GM20431 (cell line): Measurements from ENCODE around the gene SERPINH1.

Experiments
- in situ Hi-C: fragments of 300-500 bp; cut with MseI, MboI; formaldehyde crosslinking; loops from one replicate; pipeline ENCODE4 v1.15.0; 2020; ENCODE audit warnings: low sequenced_read_pairs; ENCODE audit not compliant: unreplicated experiment

SERPINH1 gene

DNA sequence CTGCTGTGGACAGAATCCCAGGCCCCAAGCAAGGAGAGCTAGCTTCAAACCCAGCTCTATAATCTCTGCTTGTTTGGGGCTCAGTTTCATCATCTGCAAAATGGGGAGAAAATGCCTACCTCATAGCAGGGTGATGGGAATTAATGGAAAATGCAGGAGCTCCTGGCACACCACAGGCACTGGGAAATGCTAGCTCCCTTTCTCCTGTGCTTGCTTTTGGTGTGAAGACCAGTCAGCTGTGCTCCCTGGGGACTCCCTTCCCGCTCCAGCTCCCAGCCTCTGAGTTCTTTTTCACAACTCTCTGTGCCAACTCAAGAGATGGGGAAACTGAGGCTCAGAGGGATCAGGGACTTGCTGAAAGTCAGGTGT lies 8.2 kb upstream of the SERPINH1 start:
- in situ Hi-C loops: no loop called here

DNA sequence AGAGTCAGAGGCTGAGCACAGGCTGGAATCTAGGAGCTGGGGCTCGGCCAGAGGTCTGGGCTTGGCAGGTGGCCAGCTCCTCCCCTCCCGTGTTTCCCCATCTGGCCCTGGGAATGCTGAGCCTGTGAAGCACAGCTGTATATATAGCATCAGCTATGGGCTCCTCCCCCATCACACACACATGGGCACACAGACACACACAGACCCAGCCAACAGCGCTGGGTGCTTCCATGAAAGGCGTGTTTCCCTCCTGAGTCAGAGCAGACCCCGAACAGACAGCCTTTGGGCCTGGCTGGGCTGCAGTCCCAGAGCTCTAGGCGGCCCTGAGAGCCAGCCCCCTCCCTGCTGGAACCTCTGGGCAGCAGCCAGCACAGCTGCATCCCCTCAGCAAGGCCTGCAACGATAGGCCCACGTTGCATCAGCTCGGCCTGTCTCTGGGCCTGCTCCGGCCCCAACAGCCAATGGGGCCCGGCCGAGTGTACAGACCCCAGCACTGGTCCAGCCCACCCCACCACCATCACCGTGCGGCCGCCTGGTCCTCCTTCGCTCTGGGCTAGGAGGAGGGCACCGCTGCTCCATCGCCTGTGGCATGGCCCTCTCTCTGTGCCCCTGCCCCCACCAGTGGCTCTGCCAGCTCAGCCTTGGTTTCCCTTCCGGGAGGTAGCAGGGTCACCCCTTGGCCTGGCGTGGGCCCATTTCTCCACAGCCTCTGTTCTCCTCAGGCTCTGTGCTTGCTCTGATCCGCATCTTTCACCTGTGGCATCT lies 7.6 kb upstream of the SERPINH1 start:
- in situ Hi-C loops: no loop called here

DNA sequence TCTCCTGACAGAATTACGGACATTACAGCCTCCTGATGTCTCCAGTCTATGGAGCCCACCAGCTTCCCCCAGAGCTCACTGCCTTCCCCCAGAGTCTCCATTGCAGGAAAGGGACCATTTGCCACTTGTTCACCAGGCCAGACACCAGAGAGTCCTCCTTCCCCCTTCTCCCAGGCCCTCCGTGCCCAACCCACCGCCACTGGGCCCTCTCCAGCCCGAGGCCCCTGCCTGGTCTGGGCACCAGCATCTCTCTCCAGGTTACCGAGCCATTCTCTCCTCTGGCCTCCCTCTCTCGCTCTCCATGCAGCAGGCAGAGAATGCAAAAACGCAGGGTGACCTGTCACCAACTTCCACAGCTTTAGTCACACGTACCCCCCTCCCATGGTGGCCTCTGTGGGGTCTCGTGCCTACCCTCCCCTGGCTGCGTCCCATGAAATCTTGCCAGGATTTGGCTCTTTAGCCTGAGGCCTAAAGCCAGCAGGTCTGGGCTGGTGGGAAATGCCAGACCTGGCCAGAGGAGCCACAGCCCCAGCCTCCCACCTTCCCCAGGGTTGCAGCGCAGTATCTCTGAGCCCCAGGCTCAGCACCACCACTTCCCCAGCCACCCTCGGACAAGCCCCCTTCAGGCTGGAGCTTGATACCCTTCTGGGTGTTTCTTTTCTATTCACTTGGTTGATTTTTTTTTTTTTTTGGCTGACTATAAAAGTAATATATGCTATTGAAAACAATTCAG lies 6.8 kb upstream of the SERPINH1 start:
- in situ Hi-C loops: no loop called here

DNA sequence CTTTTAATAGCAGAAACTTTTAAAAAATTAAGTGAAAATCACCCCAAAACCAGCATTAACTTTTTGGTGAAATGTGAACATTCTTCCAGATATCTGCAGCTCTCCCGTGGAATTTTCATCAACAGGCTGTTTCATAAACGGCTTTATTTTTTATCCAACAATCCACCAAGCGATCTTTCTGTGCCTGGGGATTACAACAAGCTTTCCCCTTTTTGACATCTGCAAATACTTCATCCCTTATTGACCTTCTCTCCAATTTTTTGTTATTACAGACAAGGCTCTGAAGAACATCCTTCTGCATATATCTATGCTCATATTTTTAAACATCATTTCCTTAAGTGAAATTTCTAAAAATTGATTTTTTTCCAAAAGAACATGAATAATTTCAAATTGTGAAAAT lies 5.8 kb upstream of the SERPINH1 start:
- in situ Hi-C loops: no loop called here

DNA sequence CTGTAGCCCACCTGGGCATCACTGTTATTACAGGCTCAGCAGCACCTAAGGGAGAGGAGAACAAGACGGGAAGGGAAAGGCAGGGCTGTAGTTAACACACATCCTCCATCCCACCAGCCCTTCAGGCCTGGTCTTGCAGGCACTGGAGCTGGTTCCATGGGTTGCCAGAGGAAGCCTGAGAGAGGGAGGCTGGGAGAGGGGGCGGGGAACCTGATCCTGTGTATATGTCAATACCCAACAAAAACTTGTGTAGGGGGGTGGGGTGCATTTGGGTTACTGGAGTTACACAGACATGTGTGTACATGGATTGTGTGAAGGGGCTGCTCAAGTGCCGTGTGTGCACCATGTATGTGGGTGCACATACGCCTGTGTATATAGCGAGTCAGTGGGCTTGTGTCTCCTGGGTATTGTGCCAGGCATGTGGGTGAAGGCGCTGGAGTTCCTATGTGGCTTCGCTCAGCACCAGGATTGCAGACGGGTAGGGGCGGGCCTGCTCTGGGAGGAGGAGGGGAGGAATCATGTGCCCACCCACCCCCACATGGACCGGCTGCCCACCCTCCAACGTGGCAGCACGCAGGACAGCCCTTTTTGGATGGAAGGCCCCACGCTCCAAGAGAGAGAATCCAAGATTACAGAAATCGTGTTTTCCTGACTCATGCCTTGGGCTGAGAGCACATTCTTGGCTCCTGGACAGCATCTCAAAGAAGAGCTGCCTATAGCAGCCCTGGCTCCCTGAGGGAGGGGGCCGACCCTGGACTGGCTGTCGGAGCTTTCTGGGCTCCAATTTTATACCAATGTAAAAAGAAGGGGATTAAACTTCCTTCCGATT lies 4.2 kb upstream of the SERPINH1 start:
- in situ Hi-C loops: no loop called here

DNA sequence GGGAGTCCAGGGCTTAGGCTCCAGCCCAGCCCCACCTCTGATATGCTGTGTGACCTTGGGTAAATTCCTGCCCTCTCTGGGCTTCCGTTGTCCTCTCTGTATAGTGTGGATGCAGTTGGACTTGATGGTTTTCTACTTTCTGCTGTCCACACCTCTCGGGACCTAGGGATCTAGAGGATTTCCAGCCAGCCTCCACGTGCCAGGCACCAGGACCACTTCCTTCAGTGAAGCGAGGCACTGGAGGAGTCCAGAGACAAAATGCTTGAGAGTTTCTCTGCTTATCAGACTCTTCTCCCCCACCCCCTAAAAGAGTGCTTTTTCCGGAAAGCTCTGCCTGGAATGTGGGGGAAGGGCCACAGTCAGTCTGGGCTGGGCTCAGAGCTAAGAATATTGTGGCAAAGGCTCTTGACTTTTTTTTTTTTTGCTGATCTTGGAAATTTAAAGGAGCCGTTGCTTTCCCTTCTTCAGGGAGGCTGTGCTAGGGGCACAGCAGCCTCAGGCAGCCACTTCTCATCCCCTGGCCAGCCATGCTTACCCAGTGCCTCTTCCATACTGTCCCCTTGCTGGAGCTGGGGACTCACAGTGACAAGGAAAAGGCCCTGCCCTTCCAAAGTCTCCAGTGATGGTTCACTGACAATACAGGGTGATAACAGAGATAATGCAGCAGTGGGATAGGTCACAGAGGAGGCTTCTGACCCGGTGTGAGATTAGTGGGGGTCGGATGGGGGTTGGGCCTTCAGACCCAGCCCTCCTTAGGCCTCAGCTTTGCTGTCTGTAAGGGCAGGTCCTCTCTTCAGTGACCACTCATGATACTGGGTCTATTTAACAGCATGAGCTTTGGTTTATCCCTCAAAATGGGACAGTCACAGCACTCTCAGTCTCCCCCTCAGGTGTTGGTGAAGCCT lies 2.9 kb upstream of the SERPINH1 start:
- in situ Hi-C loops: no loop called here

DNA sequence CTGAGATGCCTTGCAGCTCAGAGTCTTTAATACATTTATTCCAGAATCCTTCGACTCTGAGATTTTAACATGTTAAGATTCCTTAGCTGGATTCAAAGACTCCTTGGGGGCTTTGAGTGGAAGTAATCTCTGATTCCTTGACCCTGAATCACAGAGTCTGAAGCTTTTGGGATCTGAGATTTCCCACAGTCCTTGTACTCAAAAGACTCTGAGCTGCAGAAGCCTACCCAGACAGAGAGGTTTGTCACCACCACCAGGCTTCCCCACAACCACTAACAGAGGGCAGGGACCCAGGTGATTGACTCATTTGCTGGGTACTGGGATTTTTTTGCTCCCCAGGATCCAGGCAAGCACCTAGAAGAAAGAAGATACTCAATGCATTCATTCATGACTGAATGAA lies 1.4 kb upstream of the SERPINH1 start:
- in situ Hi-C loops: no loop called here

DNA sequence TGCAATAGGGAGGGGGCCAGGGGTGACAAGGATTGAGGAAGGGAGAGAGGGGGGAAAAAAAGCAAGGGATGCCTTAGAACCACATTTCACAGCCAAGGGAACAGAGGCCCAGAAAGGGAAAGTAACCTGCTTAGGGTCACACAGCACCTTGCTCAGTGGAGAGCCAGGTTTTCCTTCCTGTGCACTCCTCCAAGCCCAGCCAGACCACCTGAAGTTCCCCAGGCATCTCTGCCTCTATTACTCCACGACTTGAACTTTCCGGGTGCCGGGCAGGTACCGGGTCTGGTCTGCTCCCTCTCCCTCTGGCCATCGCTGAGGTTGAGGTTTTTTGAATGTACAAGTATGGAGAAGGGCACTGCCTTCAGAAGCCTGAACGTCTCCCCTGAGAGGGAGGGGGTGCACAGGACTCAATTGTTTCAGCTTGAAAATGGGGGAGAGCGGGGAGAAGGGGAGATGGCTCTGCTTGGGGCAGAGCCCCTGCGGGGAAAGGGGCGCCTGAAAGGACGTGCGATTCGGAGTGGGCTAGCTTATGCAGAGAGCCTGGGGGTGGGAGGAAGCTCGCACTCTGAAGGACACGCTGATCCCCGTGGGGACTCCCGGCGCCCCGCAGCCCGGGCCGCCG lies 516 bp upstream of the SERPINH1 start:
- in situ Hi-C loops: no loop called here

DNA sequence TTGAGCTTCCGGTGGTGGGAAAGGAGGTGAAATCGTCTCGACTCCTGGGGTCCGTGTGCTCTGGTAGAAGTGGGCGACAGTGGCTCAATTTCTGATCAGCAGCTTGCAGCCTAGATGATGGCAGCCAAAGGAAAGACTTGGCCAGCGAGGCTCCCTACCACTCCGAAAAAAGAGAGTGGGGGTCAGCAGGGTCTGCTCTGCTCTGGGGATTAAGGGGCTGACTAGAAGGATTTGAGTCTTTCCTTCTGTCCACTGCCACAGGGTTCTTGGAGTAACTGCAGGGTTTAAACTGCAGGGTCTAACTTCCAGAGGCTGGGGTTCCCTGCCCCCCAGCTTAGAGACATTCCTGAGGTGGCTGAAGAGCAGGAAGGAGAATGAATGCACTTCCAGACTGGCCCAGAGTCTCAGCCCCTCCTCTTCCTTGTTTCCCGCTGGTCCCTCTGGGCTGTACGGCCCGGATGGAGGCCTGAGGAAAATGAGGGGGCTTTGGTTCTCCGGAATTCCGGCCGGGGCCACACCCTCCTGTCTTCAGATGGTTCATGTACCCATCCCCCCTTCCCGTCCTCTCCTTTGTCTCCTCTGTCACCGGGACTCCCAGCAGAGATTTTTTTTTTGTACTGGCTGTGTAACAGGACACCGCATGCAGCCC lies 907 bp downstream of the SERPINH1 start:
- in situ Hi-C loops: no loop called here

DNA sequence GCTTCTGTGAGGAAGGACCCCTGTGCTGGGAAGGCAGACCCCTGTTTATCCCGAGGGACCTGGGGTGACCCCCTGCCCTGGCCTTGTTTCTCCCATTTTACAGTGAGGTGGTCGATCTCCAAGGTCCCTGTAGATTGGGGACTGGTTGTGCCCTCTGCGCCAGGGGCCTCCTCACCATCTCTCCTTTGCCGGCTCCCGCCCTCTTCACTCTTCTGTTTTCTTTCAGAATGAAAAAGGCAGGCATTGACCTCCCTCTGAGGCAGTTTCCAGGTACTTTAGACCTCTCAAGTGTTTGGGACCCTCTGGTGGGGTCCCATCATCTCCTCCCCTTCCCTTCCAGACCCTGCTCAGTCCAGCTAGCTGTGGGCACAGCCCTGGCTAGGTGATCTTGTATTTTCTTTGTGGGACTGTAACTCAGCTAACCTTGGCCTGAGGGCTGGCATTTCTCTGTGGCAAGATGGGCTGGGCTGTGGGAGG lies 1.5 kb downstream of the SERPINH1 start:
- in situ Hi-C loops: no loop called here

DNA sequence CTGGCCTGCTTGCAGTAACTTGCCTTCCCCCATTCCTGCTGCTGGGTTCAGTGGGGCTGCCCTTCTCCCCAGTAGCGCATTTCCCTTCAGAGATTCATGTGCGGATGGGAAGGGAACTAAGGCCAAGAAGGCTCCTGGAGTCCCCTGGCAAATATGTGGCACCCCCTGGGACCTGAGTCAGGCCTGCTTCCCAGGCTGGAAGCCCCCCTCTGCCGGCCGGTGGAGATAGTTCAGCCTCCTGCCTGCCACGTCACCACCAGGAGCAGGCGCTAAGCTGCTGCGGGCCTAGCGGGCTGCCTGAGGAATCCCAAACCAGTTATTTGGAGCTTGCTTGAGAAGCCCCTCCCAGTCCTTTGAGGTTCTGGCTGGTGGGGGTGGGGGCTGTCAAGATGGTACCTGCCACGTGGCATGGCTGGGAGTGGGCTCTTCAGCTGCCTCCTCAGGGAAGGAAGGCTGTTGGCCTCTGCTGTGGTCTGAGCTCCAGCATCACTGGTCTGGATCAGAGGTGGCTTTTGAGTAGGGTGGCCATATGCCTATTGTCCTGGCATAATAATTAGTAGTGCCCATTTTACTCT lies 2.0 kb downstream of the SERPINH1 start:
- in situ Hi-C loops: no loop called here

DNA sequence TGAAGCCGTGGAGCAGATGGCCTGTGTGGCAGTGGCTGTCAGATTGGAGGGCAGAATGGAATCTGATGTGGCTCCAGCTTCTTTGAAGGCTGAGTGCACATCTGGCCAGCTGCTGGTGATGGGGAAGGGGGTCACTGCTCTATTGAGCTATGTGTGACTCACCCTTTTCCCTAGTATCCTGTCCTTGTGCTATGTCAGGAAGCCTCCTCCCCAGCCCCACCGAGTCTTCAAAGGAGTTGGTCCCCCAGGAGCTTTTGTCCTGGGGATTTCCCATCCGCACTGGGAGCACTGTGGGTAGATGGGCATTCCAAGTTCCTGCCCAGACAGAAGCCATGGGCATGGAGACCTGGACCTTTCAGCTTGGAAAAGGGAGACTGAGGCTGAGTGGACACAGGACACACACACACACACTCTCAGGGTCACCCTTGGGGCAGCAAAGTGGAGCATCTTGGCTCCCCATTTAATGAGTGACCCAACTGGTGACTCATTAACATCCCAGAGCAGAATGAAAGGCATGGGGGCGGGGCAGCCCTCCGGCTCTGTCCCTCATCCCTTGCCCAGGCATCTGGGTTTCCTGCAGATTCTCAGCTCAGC lies 3.3 kb downstream of the SERPINH1 start:
- in situ Hi-C loops: no loop called here

DNA sequence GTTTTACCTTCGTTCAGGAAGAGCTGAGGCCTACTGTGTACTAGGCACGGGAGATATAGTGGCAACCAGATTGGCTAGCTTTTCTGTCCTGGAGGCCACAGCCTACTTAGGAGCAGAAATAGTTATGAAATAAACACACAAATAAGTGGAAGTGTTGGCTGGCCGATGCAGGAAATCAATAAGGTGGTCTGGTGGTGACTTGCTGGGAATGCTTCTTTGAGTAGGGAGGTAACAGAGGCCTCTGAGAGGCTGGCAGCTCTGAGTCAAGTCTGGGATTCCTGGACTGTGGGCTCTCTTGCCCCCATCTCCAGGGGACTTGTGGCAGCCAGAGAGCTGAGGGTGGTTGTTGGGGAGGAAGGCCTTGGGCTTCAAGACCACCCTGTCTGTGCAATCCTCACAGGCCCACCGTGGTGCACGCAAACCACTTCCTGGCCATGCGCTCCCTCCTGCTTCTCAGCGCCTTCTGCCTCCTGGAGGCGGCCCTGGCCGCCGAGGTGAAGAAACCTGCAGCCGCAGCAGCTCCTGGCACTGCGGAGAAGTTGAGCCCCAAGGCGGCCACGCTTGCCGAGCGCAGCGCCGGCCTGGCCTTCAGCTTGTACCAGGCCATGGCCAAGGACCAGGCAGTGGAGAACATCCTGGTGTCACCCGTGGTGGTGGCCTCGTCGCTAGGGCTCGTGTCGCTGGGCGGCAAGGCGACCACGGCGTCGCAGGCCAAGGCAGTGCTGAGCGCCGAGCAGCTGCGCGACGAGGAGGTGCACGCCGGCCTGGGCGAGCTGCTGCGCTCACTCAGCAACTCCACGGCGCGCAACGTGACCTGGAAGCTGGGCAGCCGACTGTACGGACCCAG lies 4.1 kb downstream of the SERPINH1 start:
- in situ Hi-C loops: no loop called here

DNA sequence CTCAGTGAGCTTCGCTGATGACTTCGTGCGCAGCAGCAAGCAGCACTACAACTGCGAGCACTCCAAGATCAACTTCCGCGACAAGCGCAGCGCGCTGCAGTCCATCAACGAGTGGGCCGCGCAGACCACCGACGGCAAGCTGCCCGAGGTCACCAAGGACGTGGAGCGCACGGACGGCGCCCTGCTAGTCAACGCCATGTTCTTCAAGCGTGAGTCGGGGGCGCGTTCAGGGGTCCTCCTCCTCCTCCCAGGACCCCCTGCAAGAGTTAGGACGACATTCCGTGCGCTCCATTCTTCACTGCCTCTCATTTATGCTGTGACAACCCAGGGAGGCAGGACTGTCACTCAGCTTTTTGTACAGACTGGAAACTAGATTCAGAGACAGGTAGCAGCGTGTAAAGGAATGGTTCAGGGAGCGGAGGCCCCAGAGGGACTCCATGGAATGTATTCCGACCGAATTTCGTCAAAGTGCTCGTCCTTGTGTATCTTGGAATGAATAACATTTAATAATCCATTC lies 4.8 kb downstream of the SERPINH1 start:
- in situ Hi-C loops: no loop called here

DNA sequence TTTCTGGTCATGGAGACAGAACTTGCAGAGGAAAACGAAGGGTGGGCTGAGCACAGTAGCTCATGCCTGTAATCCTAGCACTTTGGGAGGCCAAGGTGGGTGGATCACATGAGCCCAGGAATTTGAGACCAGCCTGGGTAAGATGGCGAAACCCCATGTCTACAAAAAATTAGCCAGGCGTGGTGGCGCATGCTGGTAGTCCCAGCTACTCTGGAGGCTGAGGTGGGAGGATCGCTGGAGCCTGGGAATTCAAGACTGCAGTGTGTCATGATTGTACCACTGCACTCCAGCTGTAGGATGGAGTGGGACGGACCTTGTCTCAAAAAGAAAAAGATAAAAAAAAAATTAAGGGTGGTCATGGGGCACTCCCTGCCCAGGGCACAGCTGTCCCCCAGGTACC lies 5.9 kb downstream of the SERPINH1 start:
- in situ Hi-C loops: no loop called here

DNA sequence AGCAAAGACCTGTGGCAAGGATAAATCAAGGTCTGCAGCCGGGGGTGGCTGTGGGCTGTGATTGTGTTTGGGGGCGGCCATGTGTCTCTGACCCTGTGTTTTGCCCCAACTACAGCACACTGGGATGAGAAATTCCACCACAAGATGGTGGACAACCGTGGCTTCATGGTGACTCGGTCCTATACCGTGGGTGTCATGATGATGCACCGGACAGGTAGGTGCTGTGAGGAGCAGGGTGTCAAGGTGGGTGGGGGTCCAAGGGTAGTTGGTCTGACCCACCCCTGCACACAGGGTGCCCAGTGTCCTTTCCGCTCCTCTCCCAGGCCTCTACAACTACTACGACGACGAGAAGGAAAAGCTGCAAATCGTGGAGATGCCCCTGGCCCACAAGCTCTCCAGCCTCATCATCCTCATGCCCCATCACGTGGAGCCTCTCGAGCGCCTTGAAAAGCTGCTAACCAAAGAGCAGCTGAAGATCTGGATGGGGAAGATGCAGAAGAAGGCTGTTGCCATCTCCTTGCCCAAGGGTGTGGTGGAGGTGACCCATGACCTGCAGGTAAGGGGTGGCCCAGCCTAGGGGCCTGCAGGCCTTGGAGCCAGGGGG lies 6.7 kb downstream of the SERPINH1 start:
- in situ Hi-C loops: no loop called here
